DOHH2 (cell line): ENCODE data around the gene DUS3L.

ENCODE experiments used
- H3F3A ChIP-seq: fragments of 200-600 bp; sonication (generic), shearing (Covaris generic); 2 replicates; pipeline ENCODE4 v1.6.0; 2016; ENCODE audit warnings: antibody characterized with exemption, mild to moderate bottlenecking; ENCODE audit not compliant: control insufficient read depth, insufficient read depth
- H3K27ac ChIP-seq: fragments of 200-600 bp; sonication (generic); 2 replicates; pipeline ENCODE4 v1.5.1; 2014; ENCODE audit warnings: low read depth, mild to moderate bottlenecking, low read length, moderate library complexity
- H3K27me3 ChIP-seq: fragments of 200-600 bp; sonication (generic); 2 replicates; pipeline ENCODE4 v1.6.1; 2014; ENCODE audit warnings: mild to moderate bottlenecking, low read length, mixed read lengths; ENCODE audit not compliant: control insufficient read depth
- H3K36me3 ChIP-seq: fragments of 200-600 bp; sonication (generic); 2 replicates; pipeline ENCODE4 v1.6.1; 2014; ENCODE audit warnings: mild to moderate bottlenecking, low read length, moderate library complexity, mixed read lengths; ENCODE audit not compliant: control insufficient read depth
- H3K4me1 ChIP-seq: fragments of 200-600 bp; sonication (generic); 2 replicates; pipeline ENCODE4 v1.6.1; 2014; ENCODE audit warnings: mild to moderate bottlenecking, low read length, mixed read lengths; ENCODE audit not compliant: control insufficient read depth
- H3K4me2 ChIP-seq: fragments of 200-600 bp; sonication (generic); 2 replicates; pipeline ENCODE4 v1.6.0; 2014; ENCODE audit warnings: mild to moderate bottlenecking, low read length, moderate library complexity
- H3K4me3 ChIP-seq: fragments of 200-600 bp; sonication (generic); 2 replicates; pipeline ENCODE4 v1.5.1; 2014; ENCODE audit warnings: mild to moderate bottlenecking, low read length, mixed read lengths
- H3K79me2 ChIP-seq: fragments of 200-600 bp; sonication (generic); 2 replicates; pipeline ENCODE4 v1.6.1; 2014; ENCODE audit warnings: mild to moderate bottlenecking, low read length, mixed read lengths; ENCODE audit not compliant: control insufficient read depth
- H3K9me2 ChIP-seq: fragments of 200-600 bp; sonication (generic); replicated peaks from 2 replicates; pipeline ENCODE4 v1.6.1; 2014; ENCODE audit warnings: mild to moderate bottlenecking, low read length, mixed read lengths; ENCODE audit not compliant: control insufficient read depth
- H3K9me3 ChIP-seq: fragments of 200-600 bp; sonication (generic); 2 replicates; pipeline ENCODE4 v1.6.1; 2014; ENCODE audit warnings: antibody characterized with exemption, low read length, mixed read lengths; ENCODE audit not compliant: control insufficient read depth, insufficient read depth
- H4K20me1 ChIP-seq: fragments of 200-600 bp; sonication (generic); 2 replicates; pipeline ENCODE4 v1.6.0; 2014; ENCODE audit warnings: low read depth, mild to moderate bottlenecking, antibody characterized with exemption, low read length, moderate library complexity; ENCODE audit not compliant: control insufficient read depth, insufficient read depth
- EZH2phosphoT487 ChIP-seq: fragments of 200-600 bp; sonication (generic); IDR thresholded peaks from 2 replicates; pipeline ENCODE4 v1.6.1; 2017; ENCODE audit warnings: borderline replicate concordance, mild to moderate bottlenecking, antibody characterized with exemption, low read length, moderate library complexity, mixed read lengths
- TF ChIP-seq, protein P1 (sequence below): fragments of 200-600 bp; sonication (generic); IDR thresholded peaks from one replicate; pipeline ENCODE4 v1.5.1; 2014; ENCODE audit warnings: antibody characterized with exemption, mild to moderate bottlenecking, low read depth, low read length; ENCODE audit not compliant: poor library complexity, severe bottlenecking

DUS3L gene

DNA sequence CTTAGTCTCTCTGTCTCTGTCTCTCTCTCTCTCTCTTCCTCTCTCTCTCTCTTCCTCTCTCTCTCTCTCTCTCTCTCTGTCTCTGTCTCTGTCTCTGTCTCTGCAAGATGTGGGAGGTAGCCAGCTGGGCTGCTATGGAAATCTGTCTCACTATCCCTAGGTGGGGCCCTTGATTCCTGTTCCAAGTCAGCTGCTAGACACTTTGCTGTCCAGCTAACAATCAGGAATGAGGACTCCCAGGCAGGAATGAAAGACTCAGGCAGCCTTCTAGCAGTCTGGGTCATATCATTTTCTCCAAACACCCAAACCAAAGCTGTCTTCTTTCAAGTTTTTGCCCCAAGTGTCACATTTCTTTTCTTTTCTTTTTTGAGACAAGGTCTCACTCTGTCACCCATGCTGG is 47.3 kb downstream of the DUS3L start:
- Histone ChIP-seq H3K4me3 (no peak overlapping the region), H3K9me2 (no peaks in the 10 kb centered on the region), H3K4me2 (no peak overlapping the region), H3K9me3 (no peaks in the 10 kb centered on the region), H3K27me3 (no peaks in the 10 kb centered on the region), H4K20me1 (no peaks in the 10 kb centered on the region), H3F3A (no peaks in the 10 kb centered on the region), H3K27ac (no peak overlapping the region), H3K36me3 (no peaks in the 10 kb centered on the region), H3K79me2 (no peaks in the 10 kb centered on the region), H3K4me1 (no peaks in the 10 kb centered on the region)
- TF ChIP-seq, protein P1, sequence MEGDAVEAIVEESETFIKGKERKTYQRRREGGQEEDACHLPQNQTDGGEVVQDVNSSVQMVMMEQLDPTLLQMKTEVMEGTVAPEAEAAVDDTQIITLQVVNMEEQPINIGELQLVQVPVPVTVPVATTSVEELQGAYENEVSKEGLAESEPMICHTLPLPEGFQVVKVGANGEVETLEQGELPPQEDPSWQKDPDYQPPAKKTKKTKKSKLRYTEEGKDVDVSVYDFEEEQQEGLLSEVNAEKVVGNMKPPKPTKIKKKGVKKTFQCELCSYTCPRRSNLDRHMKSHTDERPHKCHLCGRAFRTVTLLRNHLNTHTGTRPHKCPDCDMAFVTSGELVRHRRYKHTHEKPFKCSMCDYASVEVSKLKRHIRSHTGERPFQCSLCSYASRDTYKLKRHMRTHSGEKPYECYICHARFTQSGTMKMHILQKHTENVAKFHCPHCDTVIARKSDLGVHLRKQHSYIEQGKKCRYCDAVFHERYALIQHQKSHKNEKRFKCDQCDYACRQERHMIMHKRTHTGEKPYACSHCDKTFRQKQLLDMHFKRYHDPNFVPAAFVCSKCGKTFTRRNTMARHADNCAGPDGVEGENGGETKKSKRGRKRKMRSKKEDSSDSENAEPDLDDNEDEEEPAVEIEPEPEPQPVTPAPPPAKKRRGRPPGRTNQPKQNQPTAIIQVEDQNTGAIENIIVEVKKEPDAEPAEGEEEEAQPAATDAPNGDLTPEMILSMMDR: no peak
- TF ChIP-seq EZH2phosphoT487: no peak

DNA sequence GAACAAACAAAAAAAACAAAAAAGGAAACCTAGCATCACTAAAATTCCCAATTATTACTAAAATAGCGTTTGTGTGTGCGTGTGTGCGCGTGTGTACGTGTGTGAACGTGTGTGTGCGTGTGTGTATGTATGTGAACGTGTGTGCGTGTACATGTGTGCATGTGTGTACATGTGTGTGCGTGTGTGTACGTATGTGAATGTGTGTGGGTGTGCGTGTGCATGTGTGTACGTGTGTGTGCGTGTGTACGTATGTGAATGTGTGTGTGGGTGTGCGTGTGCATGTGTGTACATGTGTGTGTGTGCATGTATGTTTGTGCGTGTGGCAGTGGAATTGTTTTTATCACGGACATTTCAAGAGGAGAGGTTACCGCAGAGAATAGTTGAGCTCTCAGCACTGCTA is 48.9 kb downstream of the DUS3L start:
- no peak overlapping the region for H3K4me3 ChIP-seq
- no peaks in the 10 kb centered on the region for H4K20me1 ChIP-seq
- H3F3A ChIP-seq: no peaks in the 10 kb centered on the region
- H3K4me1 ChIP-seq: no peaks in the 10 kb centered on the region
- no peaks in the 10 kb centered on the region for H3K36me3 ChIP-seq
- no peaks in the 10 kb centered on the region for H3K9me3 ChIP-seq
- TF ChIP-seq, protein P1: no peak
- TF ChIP-seq EZH2phosphoT487: no peak
- no peaks in the 10 kb centered on the region for H3K79me2 ChIP-seq
- H3K27me3 ChIP-seq: no peaks in the 10 kb centered on the region
- H3K4me2 ChIP-seq: no peak overlapping the region
- H3K27ac ChIP-seq: no peak overlapping the region
- H3K9me2 ChIP-seq: no peaks in the 10 kb centered on the region

DNA sequence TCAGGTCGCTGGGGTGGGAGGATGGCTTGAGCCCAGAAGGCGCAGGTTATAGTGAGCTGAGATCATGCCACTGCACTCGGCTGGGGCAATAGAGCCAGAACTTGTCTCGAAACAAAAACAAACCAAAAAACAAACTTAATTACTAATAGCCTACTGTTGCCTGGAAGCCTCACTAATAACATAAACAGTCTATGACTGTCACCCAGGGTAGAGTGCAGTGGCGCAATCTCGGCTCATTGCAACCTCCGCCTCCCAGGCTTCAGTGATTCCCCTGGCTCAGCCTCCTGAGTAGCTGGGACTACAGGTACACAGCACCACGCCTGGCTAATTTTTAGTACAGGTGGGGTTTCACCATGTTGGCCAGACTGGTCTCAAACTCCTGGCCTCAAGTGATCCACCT is 52.5 kb downstream of the DUS3L start:
- Histone ChIP-seq H3K9me3 (no peaks in the 10 kb centered on the region), H3K27me3 (no peaks in the 10 kb centered on the region)
- TF ChIP-seq, protein P1: no peak
- no peak for TF ChIP-seq EZH2phosphoT487

More for the DNA sequence above, 52.5 kb downstream of the DUS3L start:
- Histone ChIP-seq H3K4me3 (no peak overlapping the region), H3K4me1 (no peaks in the 10 kb centered on the region), H4K20me1 (no peaks in the 10 kb centered on the region), H3K27ac (no peak overlapping the region), H3K79me2 (no peaks in the 10 kb centered on the region), H3K36me3 (no peaks in the 10 kb centered on the region), H3F3A (no peaks in the 10 kb centered on the region), H3K9me2 (no peaks in the 10 kb centered on the region), H3K4me2 (no peak overlapping the region)
